ENCODE results near the gene SEMA7A.
"Not testable (repeated sequence)": the region's sequence is repeated elsewhere in the genome, so short reads cannot be mapped to it uniquely, and the experiment has no call there.

Gene SEMA7A

DNA sequence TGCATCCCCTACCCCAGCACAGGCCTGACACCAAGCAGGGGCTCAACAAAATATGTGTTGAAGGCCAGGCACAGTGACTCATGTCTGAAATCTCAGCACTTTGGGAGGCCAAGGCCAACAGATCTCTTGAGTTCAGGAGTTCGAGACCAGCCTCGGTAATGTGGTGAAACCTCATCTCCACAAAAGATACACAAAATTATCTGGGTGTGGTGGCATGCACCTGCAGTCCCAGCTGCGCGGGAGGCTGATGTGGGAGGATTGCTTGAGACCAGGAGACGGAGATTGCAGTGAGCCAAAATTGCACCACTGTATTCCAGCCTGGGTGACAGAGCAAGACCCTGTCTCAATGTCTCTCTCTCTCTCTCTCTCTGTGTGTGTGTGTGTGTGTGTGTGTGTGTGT is 35.6 kb downstream of the SEMA7A start:
- DNase-seq: no peak

DNA sequence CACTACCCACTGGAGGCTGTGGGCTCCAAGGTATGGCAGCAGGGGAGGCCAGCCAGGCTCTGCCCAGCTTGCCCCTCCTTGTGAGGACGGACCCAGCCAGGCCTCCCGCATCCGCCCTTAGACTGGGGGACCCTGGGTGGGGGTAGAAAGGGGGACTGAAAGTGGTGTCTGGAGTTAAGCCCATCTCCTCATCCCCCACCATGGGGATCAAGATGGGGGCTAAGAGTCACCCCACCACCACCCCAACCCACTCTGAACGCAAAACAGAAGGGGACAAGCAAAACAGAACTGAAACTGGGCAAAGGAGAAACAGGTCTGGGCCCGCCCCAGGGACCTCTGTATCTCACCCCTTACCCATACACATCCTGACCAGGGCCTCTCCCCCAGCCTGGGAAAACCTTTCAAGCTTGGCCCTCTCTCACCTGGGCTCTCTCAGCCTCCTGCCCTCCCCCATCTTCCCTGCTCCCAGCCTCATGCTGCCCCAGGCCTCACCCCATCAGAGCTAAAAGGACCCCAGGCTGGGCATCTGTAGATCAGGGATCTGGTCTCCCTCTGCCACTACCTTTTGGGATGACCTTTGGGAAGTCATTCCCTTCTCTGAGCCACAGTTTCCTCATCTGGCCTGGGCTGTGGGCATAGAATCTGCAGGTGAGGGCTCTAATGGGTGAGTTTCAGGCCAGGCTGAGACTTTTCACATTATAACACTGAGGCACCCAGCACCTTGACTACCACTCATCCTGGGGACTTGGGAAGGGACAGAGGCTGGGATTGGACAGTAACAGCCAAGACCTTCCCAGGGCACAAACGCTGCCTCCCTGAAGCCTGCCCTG is 36.3 kb downstream of the SEMA7A start:
- no peak for DNase-seq

GRCh38 chr15:74396445-74397238 is 37.1 kb downstream of the SEMA7A start:
- DNase-seq: peak; percentile 91

DNA sequence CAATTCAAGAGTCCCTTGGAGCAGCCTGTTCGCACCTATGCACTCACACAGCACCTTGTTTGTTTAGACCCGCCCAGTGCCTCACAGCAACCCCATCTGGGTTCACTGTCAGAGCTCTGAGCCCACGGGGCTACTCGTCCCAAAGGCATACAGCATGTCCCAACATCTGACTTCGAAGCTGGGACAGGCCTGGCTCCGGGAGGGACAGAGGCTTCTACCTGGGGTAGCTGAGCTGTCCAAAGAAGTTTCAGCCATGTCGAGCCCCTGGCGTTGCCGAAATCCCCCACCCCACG is 37.7 kb downstream of the SEMA7A start:
- no peak for DNase-seq

GRCh38 chr15:74395319-74396145 is 38.2 kb downstream of the SEMA7A start:
- DNase-seq: no peak

- no peak for DNase-seq
Observed at GRCh38 chr15:74394090-74394846, 39.5 kb downstream of the SEMA7A start.

- DNase-seq: no peak
Observed at GRCh38 chr15:74393423-74393822, 40.3 kb downstream of the SEMA7A start.

DNA sequence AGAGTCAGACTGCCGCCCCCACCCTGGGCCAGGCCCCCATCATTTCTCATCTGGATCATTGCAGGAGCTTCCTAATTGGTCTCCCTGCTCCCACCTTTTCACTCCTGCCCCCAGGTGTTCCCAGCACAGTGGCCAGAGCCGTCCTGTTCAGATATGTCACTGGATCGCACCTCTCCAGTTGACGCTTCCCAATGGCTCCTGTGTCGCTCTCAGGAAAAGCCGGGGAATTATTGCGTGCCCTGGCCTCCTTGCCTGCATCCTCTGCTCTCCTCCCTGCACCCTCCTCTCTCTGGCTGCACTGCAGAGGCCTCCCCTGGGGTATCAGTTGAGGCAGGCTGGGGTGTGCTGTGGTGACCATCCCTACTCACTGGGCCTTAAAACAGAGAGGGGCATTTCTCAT is 40.9 kb downstream of the SEMA7A start:
- no peak for DNase-seq

DNA sequence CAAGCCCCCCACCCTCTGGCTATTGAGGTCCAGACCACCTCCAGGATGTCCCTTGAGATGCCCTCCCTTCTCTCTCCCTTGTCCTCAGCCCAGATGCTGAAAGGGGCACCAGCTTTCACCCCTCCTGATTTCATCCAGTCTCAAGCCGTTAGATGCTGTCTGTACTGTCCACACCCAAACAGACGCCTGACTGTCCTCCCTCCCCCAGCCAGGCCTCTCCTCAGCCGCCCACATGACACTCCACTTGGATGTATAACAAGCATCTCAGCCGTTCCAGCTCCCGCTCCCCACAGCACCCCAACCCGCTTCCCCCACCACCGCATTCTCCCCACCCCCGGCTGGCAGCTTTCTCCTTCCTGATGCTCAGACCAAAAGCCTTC is 41.3 kb downstream of the SEMA7A start:
- DNase-seq: no peak

DNA sequence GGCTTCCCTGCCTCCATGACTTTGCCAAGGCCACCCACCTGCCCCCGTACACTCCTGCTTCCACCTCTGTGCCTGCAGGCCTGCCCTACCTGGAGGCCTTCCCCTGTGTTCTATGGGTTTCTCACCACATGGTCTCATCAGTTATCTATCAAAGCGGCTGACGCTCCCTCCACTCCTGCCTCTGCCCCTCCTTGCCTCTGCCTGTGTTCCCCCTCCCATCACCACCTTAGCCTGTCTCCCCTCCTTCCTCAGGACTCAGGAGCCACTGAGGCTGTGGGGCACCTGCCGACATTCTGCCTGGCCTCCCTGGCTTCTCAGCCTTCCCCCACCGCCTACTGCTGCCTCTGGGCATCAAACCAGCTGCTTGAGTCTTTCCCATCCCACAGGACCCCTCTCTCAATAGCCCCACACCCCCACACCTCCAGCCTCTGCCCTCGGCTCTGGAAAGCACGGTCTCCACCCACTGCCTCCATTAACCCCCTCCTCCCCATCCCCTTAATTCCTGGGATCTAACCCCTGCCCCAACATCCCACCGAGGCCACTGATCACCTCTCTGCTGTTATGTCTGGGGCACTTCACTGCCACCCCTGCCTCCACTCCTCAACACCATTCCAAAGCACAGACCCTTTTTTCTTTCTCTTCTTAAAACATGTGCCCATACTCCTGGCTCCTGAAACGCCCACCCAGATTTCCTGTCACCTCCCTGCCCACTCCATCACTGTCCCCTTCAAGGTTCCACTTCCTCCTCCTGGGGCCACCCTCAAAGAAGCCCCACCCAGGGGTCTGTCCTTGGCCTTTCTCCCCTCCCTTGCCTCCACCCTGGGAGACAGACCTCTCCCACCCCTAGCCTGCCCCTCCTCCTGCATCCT is 41.9 kb downstream of the SEMA7A start:
- DNase-seq: no peak

GRCh38 chr15:74390647-74391288 is 43.0 kb downstream of the SEMA7A start:
- no peak for DNase-seq

GRCh38 chr15:74390049-74390646 is 43.6 kb downstream of the SEMA7A start:
- DNase-seq: not testable (repeated sequence)

- DNase-seq: no peak
Observed at GRCh38 chr15:74389241-74390048, 44.3 kb downstream of the SEMA7A start.

GRCh38 chr15:74388363-74388951 is 45.3 kb downstream of the SEMA7A start:
- no peak for DNase-seq

DNA sequence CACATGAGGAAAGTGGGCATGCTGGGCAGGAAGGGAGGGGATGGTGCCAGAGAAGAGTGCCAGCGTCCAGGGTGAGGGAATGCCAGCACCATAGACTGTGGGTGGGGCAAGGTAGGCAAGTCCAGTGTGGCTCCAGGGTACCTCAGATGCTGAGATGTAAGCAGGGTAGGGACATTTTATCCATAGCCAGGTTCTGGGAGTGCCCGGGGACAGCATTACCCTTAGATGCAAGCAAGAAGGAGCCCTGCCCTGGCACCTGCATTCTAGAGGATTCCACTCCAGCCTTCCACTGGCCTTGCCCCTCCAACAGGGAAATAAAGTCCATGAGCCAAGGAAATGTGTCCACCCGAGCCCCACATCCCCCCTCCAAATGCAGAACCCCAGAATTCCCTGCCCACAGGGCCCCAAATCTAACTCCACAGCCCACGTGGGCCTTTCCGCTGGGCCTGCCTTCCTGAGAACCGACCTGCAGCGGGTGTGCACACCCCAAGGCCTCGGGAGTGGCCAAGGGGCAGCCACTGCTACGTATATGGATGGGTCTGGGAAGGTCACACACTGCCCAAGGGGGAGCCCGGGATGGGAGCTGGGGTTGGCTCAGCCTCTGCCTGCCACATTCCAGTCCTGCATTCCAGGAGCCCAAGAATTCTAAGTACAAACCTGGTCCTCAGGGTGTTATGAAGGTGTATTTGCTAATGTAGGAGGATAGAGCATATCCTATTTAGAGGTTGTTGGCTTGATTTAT is 46.0 kb downstream of the SEMA7A start:
- peak; percentile 37 for DNase-seq

GRCh38 chr15:74387141-74387541 is 46.6 kb downstream of the SEMA7A start:
- DNase-seq: no peak

GRCh38 chr15:74386496-74387140 is 47.1 kb downstream of the SEMA7A start:
- DNase-seq: no peak

DNA sequence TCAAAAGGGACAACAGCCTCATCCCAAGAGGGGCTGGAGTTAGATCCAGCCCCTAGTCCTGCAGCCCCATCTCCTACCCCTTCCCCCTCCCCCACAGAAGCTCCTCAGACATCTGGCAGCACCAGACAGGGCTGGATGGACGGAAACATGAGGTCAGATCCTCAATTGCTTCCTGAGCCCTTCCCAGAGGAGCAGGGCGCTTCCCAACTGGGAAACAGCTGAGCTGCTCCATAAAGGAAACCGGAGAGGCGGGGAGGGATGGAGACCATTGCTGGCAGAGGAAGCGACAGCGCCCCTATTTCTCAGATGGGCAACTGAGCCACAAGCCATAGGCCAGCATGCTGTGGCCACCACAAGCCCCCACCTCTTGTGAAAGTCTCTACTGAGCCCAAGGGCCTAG is 48.0 kb downstream of the SEMA7A start:
- DNase-seq: no peak
